Pons (tissue), 1 donor: ENCODE results near the gene CYP26A1.

ENCODE experiments used
- DNase-seq: peaks from one replicate; pipeline ENCODE4 v3.0.0-alpha.2; 2016; ENCODE audit warnings: low spot score

Gene CYP26A1

GRCh38 chr10:93064874-93065660, 8.6 kb upstream of the CYP26A1 start:
- no peak for DNase-seq

DNA sequence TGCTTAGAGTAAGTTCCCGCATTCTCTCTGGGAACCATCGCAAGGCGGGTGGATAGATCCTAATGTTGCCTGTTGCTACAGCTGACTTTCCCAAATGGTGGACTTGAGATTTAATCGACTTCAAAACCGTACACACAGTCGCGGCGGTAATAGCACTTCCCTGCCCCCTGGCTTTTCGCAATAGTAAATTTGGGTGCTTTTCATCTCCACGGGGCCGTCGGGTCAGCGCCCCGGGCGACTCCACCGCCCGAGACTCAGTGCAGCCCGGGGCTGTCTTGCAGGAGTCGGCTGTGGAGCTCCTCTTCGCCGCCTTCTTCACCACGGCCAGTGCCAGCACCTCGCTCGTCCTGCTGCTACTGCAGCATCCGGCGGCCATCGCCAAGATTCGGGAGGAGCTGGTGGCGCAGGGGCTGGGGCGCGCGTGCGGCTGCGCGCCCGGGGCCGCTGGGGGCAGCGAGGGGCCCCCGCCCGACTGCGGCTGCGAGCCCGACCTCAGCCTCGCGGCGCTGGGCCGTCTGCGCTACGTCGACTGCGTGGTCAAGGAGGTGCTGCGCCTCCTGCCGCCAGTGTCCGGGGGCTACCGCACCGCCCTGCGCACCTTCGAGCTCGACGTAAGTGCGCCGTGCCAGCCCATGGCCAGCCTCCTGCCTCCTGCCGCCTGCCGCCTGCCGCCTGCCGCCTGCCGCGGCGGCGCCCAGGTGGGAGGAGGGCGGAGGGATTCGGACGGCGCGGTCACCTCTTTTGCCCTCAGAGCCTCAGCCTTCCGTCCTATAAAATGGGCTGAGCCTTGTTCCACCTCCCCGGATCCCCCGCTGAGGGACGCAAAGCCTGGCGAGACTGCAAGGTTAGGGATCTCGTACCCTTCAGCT, 7.8 kb upstream of the CYP26A1 start:
- DNase-seq = no peak

- DNase-seq = no peak
Measured at GRCh38 chr10:93066544-93066913, 7.2 kb upstream of the CYP26A1 start.

DNA sequence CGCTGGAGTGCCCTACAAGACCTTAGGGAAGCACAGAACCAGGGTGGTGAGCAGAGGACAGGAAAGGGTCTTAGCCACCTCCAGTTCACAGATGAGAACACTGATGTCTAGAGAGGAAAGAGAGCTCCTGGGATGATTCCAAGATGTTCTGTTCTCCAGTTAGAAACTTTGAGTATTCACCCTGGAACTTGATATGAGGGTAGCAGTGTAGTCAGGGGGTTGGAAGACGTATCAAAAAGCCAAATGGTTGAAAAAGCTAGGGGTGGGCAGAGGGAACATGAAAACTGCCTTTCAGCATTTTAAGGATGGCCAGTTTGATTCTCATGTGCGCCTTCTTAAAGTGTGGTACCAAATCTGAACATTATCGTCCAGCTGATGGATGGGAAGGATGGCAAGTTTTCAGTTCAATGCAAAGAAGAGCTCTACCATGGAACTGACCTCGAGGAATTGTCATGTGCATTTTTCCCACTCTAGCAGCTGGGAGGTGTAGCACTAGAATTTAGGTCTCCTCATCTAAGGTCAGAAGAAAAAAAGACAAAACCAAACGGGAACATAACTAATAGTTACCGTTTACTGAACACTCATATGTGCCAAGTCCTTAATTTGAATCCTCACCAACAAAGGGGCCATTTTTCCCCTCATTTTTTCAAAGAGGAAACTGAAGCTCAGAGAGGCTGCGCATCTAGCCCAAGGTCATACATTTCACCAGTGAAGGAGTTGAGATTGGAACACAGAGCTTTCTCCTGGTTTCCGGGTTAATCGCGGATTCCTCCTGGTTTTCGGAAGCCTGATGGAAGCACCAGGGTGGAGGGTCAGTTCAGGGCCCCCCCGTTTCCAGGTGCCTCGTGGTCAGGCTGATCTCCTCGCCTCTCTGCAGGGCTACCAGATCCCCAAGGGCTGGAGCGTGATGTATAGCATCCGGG, 6.0 kb upstream of the CYP26A1 start:
- DNase-seq = no peak

GRCh38 chr10:93068411-93069244, 5.1 kb upstream of the CYP26A1 start:
- DNase-seq = no peak

- no peak for DNase-seq
Measured at GRCh38 chr10:93069245-93069561, 4.5 kb upstream of the CYP26A1 start.

- DNase-seq = no peak
Measured at GRCh38 chr10:93070378-93071176, 3.1 kb upstream of the CYP26A1 start.

- DNase-seq = no peak
Measured at GRCh38 chr10:93071177-93071472, 2.6 kb upstream of the CYP26A1 start.

DNA sequence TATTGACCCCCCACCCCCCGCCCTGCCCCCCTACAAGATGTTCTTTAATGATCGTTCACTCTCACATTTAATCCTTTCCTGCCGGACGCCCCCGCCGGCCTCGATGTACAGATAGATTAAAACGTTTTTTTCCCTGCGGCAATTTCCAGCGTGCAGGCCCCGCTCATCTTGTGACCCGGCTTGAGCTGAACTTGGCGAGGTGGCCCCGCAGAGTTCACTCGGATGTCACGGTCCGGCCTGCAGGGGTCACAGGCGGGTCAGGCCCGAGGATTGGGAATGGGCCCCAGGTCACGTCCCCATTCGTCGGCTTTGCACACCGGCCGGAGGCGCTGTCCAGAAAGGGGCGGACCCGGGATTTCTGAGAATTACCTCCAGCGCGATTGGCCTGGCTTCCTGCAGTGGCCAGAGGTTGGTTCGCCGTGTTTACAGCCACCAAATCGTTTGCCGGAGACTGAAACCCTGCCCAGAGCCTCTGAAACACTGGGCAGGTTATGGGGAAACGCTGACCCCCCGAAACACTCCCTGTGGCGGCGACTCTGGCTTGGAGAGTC, 1.9 kb upstream of the CYP26A1 start:
- DNase-seq = no peak

- no peak for DNase-seq
Measured at GRCh38 chr10:93072225-93072712, 1.4 kb upstream of the CYP26A1 start.

GRCh38 chr10:93072713-93073538, 767 bp upstream of the CYP26A1 start:
- no peak for DNase-seq

- no peak for DNase-seq
Measured at GRCh38 chr10:93074147-93074596, 479 bp downstream of the CYP26A1 start.

DNA sequence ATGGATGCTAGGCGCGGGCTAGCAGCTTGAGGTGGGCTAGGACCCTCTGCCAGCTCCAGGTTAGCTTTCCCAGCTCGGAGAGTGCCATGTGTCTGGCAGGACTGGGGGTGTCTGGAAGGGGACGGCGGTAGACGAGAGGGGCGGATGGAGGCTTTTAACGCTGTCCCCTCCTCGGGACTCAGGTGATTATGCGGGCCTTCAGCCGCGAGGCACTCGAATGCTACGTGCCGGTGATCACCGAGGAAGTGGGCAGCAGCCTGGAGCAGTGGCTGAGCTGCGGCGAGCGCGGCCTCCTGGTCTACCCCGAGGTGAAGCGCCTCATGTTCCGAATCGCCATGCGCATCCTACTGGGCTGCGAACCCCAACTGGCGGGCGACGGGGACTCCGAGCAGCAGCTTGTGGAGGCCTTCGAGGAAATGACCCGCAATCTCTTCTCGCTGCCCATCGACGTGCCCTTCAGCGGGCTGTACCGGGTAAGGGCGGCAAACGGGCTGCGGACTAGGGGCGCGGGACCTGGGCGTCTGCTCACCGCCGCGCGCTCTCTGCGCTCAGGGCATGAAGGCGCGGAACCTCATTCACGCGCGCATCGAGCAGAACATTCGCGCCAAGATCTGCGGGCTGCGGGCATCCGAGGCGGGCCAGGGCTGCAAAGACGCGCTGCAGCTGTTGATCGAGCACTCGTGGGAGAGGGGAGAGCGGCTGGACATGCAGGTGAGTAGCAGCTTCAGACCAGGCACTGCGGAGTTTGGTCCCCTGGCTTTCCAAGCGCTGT, 1.1 kb downstream of the CYP26A1 start:
- DNase-seq = no peak

GRCh38 chr10:93075369-93076221, 1.9 kb downstream of the CYP26A1 start:
- no peak for DNase-seq

GRCh38 chr10:93076871-93077270, 3.2 kb downstream of the CYP26A1 start:
- no peak for DNase-seq

DNA sequence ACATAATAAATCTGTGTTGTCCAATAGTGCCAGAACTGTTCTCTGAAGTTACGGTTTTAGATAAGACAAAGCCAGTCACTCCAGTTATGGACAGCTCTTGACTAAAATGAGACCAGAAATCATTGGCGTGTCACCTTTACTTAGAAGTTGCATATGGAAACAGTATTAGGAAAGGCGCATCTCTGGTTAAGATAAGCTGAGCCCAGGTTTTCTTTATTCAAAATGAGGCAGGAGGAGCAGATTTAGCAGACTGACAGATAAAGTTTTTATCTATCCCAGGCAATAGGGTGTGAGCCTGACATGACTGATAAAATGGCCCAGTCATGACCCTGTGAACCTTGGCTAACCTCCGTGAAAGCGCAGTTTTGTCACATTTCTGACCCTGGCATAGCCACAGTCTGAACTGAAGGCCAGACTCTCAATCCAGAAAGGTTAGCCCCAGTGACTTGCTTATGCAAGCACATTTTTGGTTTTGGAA, 4.2 kb downstream of the CYP26A1 start:
- no peak for DNase-seq

DNA sequence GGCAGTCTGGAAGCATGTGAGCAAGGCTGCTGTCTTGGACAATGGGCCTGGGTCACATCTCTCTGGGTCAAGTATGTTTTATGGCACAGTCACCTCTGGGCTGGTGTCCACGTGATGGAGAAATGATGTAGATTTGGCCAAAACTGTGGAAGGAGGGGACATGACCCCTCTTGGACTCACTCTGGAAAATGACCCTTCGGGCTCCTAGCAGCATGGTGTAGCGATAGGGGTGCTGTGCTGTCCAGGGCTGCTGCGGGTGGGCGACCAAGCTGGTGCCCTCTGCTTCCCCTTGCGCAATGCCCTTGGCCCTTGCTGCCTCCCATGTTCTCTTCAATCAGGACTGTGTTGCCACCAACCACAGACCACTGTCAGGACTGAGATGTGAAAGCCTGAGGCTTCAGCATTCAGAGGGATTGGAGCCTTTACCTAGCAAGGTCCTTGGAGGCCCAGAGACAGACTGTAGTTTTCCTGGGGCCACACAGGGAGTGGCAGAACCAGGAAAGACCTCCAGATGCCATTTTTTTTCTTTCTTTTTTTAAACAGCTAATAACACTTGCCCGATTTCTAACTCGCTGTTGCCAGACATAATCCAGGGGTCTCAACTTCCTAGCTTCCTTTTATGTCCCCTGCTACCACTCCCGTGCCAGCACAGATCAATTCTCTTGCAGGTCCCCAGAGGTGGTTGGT, 6.1 kb downstream of the CYP26A1 start:
- no peak for DNase-seq
